SJSA1 (cell line): ENCODE data around the gene OR8I2. TPM values are rescaled to one million over a fixed set of nuclear protein-coding genes. Genes with fewer than 3 reads are reported as not detected.
"Not testable (repeated sequence)": the region's sequence is repeated elsewhere in the genome, so short reads cannot be mapped to it uniquely, and the experiment has no call there.

Source experiments
- DNase-seq, 2 experiments: peaks; one replicate each; pipeline ENCODE4 v3.0.0-alpha.2; 2015 to 2020; ENCODE audit warnings: low spot score in 2 of 2, low read depth in 1 of 2
- H3K27ac ChIP-seq: fragments of 250-450 bp; sonication (Bioruptor Pico); 2 replicates; pipeline ENCODE4 v1.5.1; 2020; ENCODE audit warnings: mild to moderate bottlenecking, moderate library complexity
- H3K27me3 ChIP-seq: fragments of 250-450 bp; sonication (Bioruptor Pico); replicated peaks from 2 replicates; pipeline ENCODE4 v1.5.1; 2020; ENCODE audit warnings: mild to moderate bottlenecking, moderate library complexity
- H3K36me3 ChIP-seq: fragments of 250-450 bp; sonication (Bioruptor Pico); 2 replicates; pipeline ENCODE4 v1.5.1; 2020; ENCODE audit warnings: mild to moderate bottlenecking
- H3K4me1 ChIP-seq: fragments of 250-450 bp; sonication (Bioruptor Pico); replicated peaks from 2 replicates; pipeline ENCODE4 v1.6.1; 2021; ENCODE audit warnings: mild to moderate bottlenecking
- H3K4me3 ChIP-seq: fragments of 250-450 bp; sonication (Bioruptor Pico); 2 replicates; pipeline ENCODE4 v1.5.1; 2020; ENCODE audit warnings: mild to moderate bottlenecking
- H3K9me3 ChIP-seq: fragments of 250-450 bp; sonication (Bioruptor Pico); replicated peaks from 2 replicates; pipeline ENCODE4 v1.5.1; 2020; ENCODE audit warnings: mild to moderate bottlenecking
- total RNA-seq: library from RNA; depleted of rRNA; stranded (reverse); fragments of >200 nt; shearing (Covaris generic); gene quantifications from 2 replicates; pipeline ENCODE4 v1.2.3, GENCODE V29; 2014; rRNA removed

Gene OR8I2
- not detected in 2 replicates for total RNA-seq

- H3K4me3 ChIP-seq: no peak within 1 kb of the TSS
- no peaks in the 10 kb centered on the region for H3K27me3 ChIP-seq
- no peaks in the 10 kb centered on the region for H3K4me1 ChIP-seq
- H3K9me3 ChIP-seq: no peaks in the 10 kb centered on the region
- DNase-seq: no peak
- no peaks in the 10 kb centered on the region for H3K36me3 ChIP-seq
- H3K27ac ChIP-seq: no peak within 1 kb of the TSS
Observed at GRCh38 chr11:56093008-56093407, at the start of gene OR8I2. Gene OR8I2, plus strand, starts transcription at chr11:56093308. Its CDS starts 0 bp downstream, at chr11:56093308.

GRCh38 chr11:56045538-56045937, 47.6 kb upstream of the OR8I2 start:
- no peaks in the 10 kb centered on the region for H3K27me3 ChIP-seq
- H3K4me3 ChIP-seq: no peak overlapping the region
- H3K27ac ChIP-seq: no peak overlapping the region
- H3K36me3 ChIP-seq: no peaks in the 10 kb centered on the region
- peaks cover 6% of the 10 kb centered on the region; the same call in 1 of the 2 replicates for H3K9me3 ChIP-seq
- no peaks in the 10 kb centered on the region for H3K4me1 ChIP-seq
- no peak for DNase-seq

- no peak overlapping the region for H3K27ac ChIP-seq
- peaks cover 6% of the 10 kb centered on the region; the same call in 1 of the 2 replicates for H3K9me3 ChIP-seq
- no peak overlapping the region for H3K4me3 ChIP-seq
- DNase-seq: no peak
- no peaks in the 10 kb centered on the region for H3K36me3 ChIP-seq
- no peaks in the 10 kb centered on the region for H3K4me1 ChIP-seq
- H3K27me3 ChIP-seq: no peaks in the 10 kb centered on the region
Observed at GRCh38 chr11:56048480-56048879, 44.6 kb upstream of the OR8I2 start.

GRCh38 chr11:56049487-56049886, 43.6 kb upstream of the OR8I2 start:
- Histone ChIP-seq H3K27ac (no peak overlapping the region), H3K27me3 (no peaks in the 10 kb centered on the region), H3K4me1 (no peaks in the 10 kb centered on the region), H3K9me3 (peaks cover 6% of the 10 kb centered on the region; the same call in 1 of the 2 replicates), H3K36me3 (no peaks in the 10 kb centered on the region), H3K4me3 (no peak overlapping the region)
- DNase-seq: no peak

- not testable (repeated sequence) for DNase-seq, H3K4me3 ChIP-seq, H3K36me3 ChIP-seq, H3K9me3 ChIP-seq, H3K4me1 ChIP-seq, H3K27ac ChIP-seq, H3K27me3 ChIP-seq
Observed at GRCh38 chr11:56056366-56056765, 36.7 kb upstream of the OR8I2 start.

GRCh38 chr11:56057661-56058237, 35.4 kb upstream of the OR8I2 start:
- not testable (repeated sequence) for H3K4me3 ChIP-seq, DNase-seq, H3K27ac ChIP-seq, H3K9me3 ChIP-seq, H3K4me1 ChIP-seq, H3K27me3 ChIP-seq, H3K36me3 ChIP-seq

- not testable (repeated sequence) for H3K4me1 ChIP-seq, H3K4me3 ChIP-seq, H3K9me3 ChIP-seq, H3K27me3 ChIP-seq, DNase-seq, H3K36me3 ChIP-seq, H3K27ac ChIP-seq
Observed at GRCh38 chr11:56058260-56058780, 34.8 kb upstream of the OR8I2 start.

- no peaks in the 10 kb centered on the region for H3K4me1 ChIP-seq
- H3K9me3 ChIP-seq: no peaks in the 10 kb centered on the region
- no peaks in the 10 kb centered on the region for H3K36me3 ChIP-seq
- no peak overlapping the region for H3K27ac ChIP-seq
- DNase-seq: no peak
- no peak overlapping the region for H3K4me3 ChIP-seq
- no peaks in the 10 kb centered on the region for H3K27me3 ChIP-seq
Observed at GRCh38 chr11:56066980-56067379, 26.1 kb upstream of the OR8I2 start.

- Histone ChIP-seq H3K27me3 (no peaks in the 10 kb centered on the region), H3K4me3 (no peak overlapping the region), H3K9me3 (no peaks in the 10 kb centered on the region), H3K36me3 (no peaks in the 10 kb centered on the region), H3K4me1 (no peaks in the 10 kb centered on the region), H3K27ac (no peak overlapping the region)
- no peak for DNase-seq
Observed at GRCh38 chr11:56089697-56090096, 3.4 kb upstream of the OR8I2 start.

GRCh38 chr11:56103210-56103737, 10.2 kb downstream of the OR8I2 start, which contains the start of gene OR8H2:
Gene OR8H2, plus strand, starts transcription at chr11:56103687. Its CDS starts 1,356 bp downstream, at chr11:56105043.
- no peak for DNase-seq
- Histone ChIP-seq H3K27ac (no peak within 1 kb of the TSS), H3K36me3 (no peaks in the 10 kb centered on the region), H3K27me3 (no peaks in the 10 kb centered on the region), H3K4me3 (no peak within 1 kb of the TSS), H3K9me3 (no peaks in the 10 kb centered on the region), H3K4me1 (no peaks in the 10 kb centered on the region)

GRCh38 chr11:56122073-56122472, 29.0 kb downstream of the OR8I2 start, which contains the start of gene OR8H3:
Gene OR8H3, plus strand, starts transcription at chr11:56122373. Its CDS starts 0 bp downstream, at chr11:56122373.
- Histone ChIP-seq H3K27me3 (no peaks in the 10 kb centered on the region), H3K27ac (no peak within 1 kb of the TSS)
- DNase-seq: no peak

GRCh38 chr11:56140151-56140661, 47.1 kb downstream of the OR8I2 start, which contains the start of gene OR8J3:
Gene OR8J3, minus strand, starts transcription at chr11:56140201. Its CDS starts 2,483 bp downstream, at chr11:56137718.
- Histone ChIP-seq H3K36me3 (no peaks in the 10 kb centered on the region), H3K27me3 (no peaks in the 10 kb centered on the region), H3K9me3 (no peaks in the 10 kb centered on the region), H3K4me1 (no peaks in the 10 kb centered on the region), H3K27ac (no peak within 1 kb of the TSS), H3K4me3 (no peak within 1 kb of the TSS)
- DNase-seq: no peak

More at GRCh38 chr11:56122073-56122472, 29.0 kb downstream of the OR8I2 start, which contains the start of gene OR8H3:
- Histone ChIP-seq H3K4me1 (no peaks in the 10 kb centered on the region), H3K4me3 (no peak within 1 kb of the TSS), H3K36me3 (no peaks in the 10 kb centered on the region), H3K9me3 (no peaks in the 10 kb centered on the region)

- H3K36me3 ChIP-seq, H3K9me3 ChIP-seq, H3K27me3 ChIP-seq, H3K27ac ChIP-seq, H3K4me3 ChIP-seq, H3K4me1 ChIP-seq, DNase-seq: not testable (repeated sequence)
Observed at GRCh38 chr11:56143681-56144080, 50.6 kb downstream of the OR8I2 start.
